GM18867 (cell line): ENCODE measurements around the gene ACO1.

ENCODE experiments used
- ATAC-seq: cut with Tn5 transposase; IDR thresholded peaks from one replicate; pipeline ENCODE4 v1.9.1; 2021; ENCODE audit warnings: mild to moderate bottlenecking, moderate library complexity; ENCODE audit not compliant: unreplicated experiment

The ACO1 gene

DNA sequence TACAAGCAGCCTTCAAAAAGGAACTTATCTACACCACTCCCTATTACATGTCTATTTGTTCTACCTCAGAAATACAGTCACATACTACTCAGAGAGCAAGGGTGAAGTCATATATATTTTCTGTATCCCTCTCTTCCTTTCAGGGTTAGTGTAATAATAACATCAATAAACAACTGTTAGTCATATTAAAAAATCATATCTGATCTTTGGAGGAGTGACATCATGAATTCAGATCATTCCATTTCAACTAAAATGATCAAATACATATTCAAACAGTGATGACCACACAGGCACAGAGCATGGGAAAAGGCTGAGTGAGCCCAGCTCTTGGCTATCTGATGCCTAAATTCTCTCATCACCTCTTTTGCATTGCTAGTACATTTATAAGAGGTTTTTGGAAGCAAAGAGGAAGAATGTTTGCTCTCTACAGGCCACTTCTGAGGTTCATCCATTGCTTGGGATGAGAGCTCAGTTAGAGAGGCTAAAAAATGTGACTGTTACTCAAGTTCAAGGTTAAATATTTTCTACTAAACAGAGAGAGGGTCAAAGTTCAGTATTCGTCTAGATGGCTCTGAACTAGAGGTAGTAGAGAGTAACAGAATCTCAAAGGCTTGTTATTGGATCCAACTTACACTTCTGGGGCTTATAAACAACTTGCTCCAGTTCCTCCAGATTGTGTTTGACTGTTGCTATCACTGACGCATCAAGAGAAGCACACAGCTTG, 102.6 kb downstream of the ACO1 start:
- ATAC-seq, result no peak

DNA sequence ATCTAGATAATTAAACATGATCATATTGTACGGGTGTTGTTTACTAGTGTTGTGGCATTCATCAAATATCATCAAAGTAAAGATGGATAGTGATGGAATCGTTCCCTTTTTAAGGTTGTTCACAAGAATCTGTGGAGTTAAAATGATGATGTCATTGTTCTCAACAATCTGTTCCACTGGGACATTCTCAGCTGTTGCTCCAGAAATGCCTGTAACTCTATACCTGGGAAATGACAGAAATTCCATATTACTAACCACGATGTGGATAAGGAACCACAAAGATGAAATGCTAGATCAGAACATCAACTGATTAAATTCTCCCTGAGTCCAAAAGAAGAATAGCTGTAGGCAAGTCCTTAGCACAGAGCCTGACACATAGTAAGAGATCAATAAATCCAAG, 103.5 kb downstream of the ACO1 start:
- no peak for ATAC-seq

DNA sequence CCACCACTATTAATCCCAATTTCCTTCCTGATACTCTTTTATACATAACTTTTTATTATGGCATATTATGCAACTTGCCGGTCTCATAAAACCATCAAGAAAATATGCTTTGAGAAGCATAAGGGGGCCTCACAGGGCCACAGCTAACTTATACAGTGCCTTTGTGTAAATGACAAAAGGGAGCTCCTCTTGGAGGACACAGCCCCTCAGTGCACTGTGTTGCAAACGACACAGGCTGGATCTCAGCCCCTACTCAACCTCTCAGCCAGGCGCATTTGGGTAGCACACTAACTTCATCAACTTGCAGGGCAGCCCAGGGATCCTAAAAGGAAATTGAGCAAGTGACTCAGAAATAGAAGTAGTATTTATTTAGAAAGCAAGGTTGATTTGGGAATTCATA, 106.2 kb downstream of the ACO1 start:
- ATAC-seq, result no peak

DNA sequence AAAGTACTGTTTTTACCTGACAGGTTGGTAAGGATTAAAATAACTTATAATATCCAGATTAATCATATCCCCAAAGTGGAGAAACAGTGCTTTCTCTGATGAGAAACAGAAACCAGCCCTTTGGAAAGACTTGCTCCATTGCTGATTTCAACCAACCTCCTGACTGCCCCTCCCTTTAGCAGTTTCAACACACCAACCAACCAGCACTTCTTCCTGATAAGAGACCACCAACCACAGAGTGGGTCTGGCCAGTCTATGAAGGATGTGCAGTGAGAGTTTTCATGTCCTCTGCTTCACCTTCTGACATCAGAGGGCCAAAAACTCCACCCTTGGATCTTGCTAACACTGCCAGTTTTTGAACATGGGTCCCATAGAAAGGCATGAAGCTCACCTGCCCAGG, 113.5 kb downstream of the ACO1 start:
- ATAC-seq, result no peak

DNA sequence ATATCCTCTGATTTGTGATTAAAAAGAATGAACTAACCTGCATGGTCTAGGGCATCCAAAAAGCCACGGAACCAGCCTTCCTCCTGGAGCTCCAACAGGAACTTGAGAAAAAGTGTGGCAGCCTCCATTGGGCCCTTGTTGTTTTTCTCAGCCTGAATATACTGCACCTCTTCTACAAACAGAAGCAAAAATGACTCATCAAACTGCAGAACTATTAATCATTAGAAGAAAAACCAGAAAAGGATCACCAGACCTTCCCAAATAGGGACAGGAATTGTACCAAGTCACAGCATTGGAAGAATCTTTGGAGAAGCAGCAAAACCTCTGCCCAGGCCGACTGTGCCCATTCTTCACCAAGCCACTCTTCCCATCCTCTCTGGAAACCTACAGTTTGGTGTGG, 116.3 kb downstream of the ACO1 start:
- ATAC-seq, result no peak

DNA sequence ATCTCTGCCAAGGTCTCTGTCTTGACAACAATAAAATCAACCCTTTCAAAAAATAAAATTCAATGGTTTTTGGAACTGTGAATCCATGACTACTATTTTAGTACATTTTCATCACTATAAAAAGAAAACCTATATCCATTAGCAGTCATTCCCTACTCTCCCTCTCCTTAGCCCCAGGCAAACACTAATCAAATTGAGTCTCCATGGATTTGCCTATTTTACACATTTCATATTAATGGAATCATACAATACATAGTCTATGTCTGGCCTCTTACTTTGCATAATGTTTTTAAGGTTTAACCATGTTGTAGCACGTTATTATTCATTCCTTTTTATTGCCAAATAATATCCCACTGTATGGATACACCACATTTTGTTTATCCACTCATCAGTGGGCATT, 117.4 kb downstream of the ACO1 start:
- ATAC-seq, result no peak

DNA sequence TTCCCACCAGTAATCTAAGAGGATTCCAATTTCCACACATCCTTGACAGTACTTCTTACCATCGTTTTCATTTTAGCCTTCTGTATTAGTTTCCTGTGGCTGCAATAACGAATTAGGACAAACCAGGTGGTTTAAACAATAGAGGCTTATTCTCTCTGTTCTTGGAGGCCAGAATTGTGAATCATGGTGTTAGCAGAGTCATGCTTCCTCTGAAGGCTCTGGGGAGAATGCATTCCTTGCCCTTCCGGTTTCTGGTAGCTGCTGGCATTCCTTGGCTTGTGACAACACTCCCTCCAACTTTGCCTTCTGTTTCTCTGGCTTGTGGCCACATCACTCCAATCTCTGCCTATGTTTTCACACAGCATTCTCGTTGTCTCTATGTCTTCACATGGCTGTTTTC, 118.0 kb downstream of the ACO1 start:
- ATAC-seq, result no peak

DNA sequence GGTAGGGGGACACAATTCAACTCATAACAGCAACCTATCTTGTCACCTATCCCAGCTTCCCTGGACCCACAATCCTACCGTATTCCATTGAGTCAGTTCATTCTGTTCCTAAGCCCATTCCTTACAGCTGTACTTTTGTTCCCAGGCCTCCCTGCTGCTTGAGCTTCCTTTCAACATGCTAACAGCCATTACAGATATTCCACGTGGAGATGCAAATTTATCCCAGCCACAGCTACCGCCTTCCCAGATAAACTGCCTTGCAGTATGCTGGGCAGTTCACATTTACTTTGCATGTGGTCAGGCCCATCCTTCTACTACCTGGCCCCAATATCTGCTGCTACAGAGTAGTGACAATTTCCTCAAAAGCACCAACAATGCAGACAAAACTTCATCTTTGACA, 118.6 kb downstream of the ACO1 start:
- ATAC-seq, result no peak
